HG03432 (cell line): Measurements from ENCODE around the gene TNS1.

Experiments
- ATAC-seq: cut with Tn5 transposase; IDR thresholded peaks from one replicate; pipeline ENCODE4 v1.9.1; 2021; ENCODE audit warnings: mild to moderate bottlenecking, moderate library complexity; ENCODE audit not compliant: unreplicated experiment

Gene TNS1

GRCh38 chr2:218002143-218002844 is 501 bp downstream of the TNS1 start:
- no peak for ATAC-seq

GRCh38 chr2:218001629-218002028 is 1.2 kb downstream of the TNS1 start:
- no peak for ATAC-seq

GRCh38 chr2:218000136-218000535 is 2.7 kb downstream of the TNS1 start:
- ATAC-seq: no peak

GRCh38 chr2:217999595-217999959 is 3.2 kb downstream of the TNS1 start:
- ATAC-seq: no peak

- ATAC-seq: no peak
Measured at GRCh38 chr2:217998926-217999594, 3.7 kb downstream of the TNS1 start.

- no peak for ATAC-seq
Measured at GRCh38 chr2:217997510-217997909, 5.3 kb downstream of the TNS1 start.

- ATAC-seq: no peak
Measured at GRCh38 chr2:217996361-217996760, 6.4 kb downstream of the TNS1 start.

- ATAC-seq: no peak
Measured at GRCh38 chr2:217995731-217996231, 7.0 kb downstream of the TNS1 start.

- ATAC-seq: no peak
Measured at GRCh38 chr2:217994776-217995274, 8.0 kb downstream of the TNS1 start.

- no peak for ATAC-seq
Measured at GRCh38 chr2:217993817-217994463, 8.9 kb downstream of the TNS1 start.

GRCh38 chr2:217993138-217993537 is 9.7 kb downstream of the TNS1 start:
- ATAC-seq: no peak

- ATAC-seq: no peak
Measured at GRCh38 chr2:217992061-217992460, 10.7 kb downstream of the TNS1 start.

- no peak for ATAC-seq
Measured at GRCh38 chr2:217990791-217991465, 11.9 kb downstream of the TNS1 start.

GRCh38 chr2:217990389-217990788 is 12.4 kb downstream of the TNS1 start:
- ATAC-seq: no peak

GRCh38 chr2:217989221-217989948 is 13.4 kb downstream of the TNS1 start:
- ATAC-seq: no peak

- ATAC-seq: no peak
Measured at GRCh38 chr2:217988840-217989204, 14.0 kb downstream of the TNS1 start.

GRCh38 chr2:217988014-217988839 is 14.6 kb downstream of the TNS1 start:
- no peak for ATAC-seq

- ATAC-seq: no peak
Measured at GRCh38 chr2:217987391-217987790, 15.4 kb downstream of the TNS1 start.

- ATAC-seq: no peak
Measured at GRCh38 chr2:217986256-217986961, 16.4 kb downstream of the TNS1 start.
